Activated naive CD4-positive, alpha-beta T cell treated with anti-CD3 and anti-CD28 coated beads for 36 hours (primary cell): ENCODE measurements around the gene SLC16A3. TPM values are rescaled to one million over a fixed set of nuclear protein-coding genes. Genes with fewer than 3 reads are reported as not detected.
A peak's percentile ranks its signal among the peaks of the same experiment; 100 is the strongest.

Experiments used
- CTCF ChIA-PET: fragments of 350-600 bp; sonication (Branson Sonifier 250); formaldehyde crosslinking; loops from one replicate; lab custom pipeline; 2021; ENCODE audit warnings: antibody characterized with exemption; lab: Charles Lee
- DNase-seq: peaks from one replicate; pipeline ENCODE4 v3.0.0-alpha.2; 2020
- H3K27ac Mint-ChIP-seq: one replicate; pipeline ENCODE4 v1.8.0; 2021; ENCODE audit warnings: mild to moderate bottlenecking, mixed read lengths
- H3K27me3 Mint-ChIP-seq: one replicate; pipeline ENCODE4 v1.8.0; 2021; ENCODE audit warnings: low read depth, mixed read lengths
- H3K36me3 Mint-ChIP-seq: one replicate; pipeline ENCODE4 v1.8.0; 2021; ENCODE audit warnings: low read depth, mixed read lengths
- H3K4me1 Mint-ChIP-seq: one replicate; pipeline ENCODE4 v1.8.0; 2021; ENCODE audit warnings: low read depth, mixed read lengths
- H3K4me3 Mint-ChIP-seq: one replicate; pipeline ENCODE4 v1.8.0; 2021; ENCODE audit warnings: mild to moderate bottlenecking, moderate library complexity, mixed read lengths
- H3K9me3 Mint-ChIP-seq: one replicate; pipeline ENCODE4 v1.8.0; 2021; ENCODE audit warnings: mixed read lengths
- intact Hi-C: fragments of 100-400 bp; cut with micrococcal nuclease; formaldehyde crosslinking; loops from one replicate; pipeline ENCODE4 v1.15.1; 2023
- total RNA-seq, 2 experiments: library from RNA; stranded (reverse); gene quantifications; one replicate each; pipeline ENCODE4 v1.2.3, GENCODE V29; 2021

The SLC16A3 gene
- total RNA-seq, 2 experiments from 2014 or later, result 15.2 to 18.3 TPM

GRCh38 chr17:82273327-82274133, 44.7 kb downstream of the SLC16A3 start, which contains the start of gene CSNK1D:
CSNK1D (minus strand) TSS chr17:82273700; CDS start chr17:82273381, 319 bp downstream.
- no peaks in the 10 kb centered on the region for H3K9me3 Mint-ChIP-seq
- peak within 1 kb of the TSS; percentile 94 for H3K27ac Mint-ChIP-seq
- H3K27me3 Mint-ChIP-seq, result no peaks in the 10 kb centered on the region
- intact Hi-C loops, result loop anchor here (1.0 to 2.0 kb wide), 2 partner anchors 19 to 43 kb away; partner anchors contain the start of gene CD7
- peak within 1 kb of the TSS; percentile 81 for H3K4me3 Mint-ChIP-seq
- DNase-seq, result peak; percentile 93
- CTCF ChIA-PET, result no interaction called here
- H3K4me1 Mint-ChIP-seq, result peaks cover 39% of the 10 kb centered on the region
- H3K36me3 Mint-ChIP-seq, result peaks cover 32% of the 10 kb centered on the region

- H3K27ac Mint-ChIP-seq, result no peak overlapping the region
- H3K4me1 Mint-ChIP-seq, result peaks cover 32% of the 10 kb centered on the region
- H3K27me3 Mint-ChIP-seq, result no peaks in the 10 kb centered on the region
- DNase-seq, result no peak
- H3K4me3 Mint-ChIP-seq, result peak overlapping the region; percentile 81
- intact Hi-C loops, result no loop called here
- peaks cover 28% of the 10 kb centered on the region for H3K36me3 Mint-ChIP-seq
- CTCF ChIA-PET, result no interaction called here
- no peaks in the 10 kb centered on the region for H3K9me3 Mint-ChIP-seq
Observed at GRCh38 chr17:82274134-82275020, 45.5 kb downstream of the SLC16A3 start.

- Mint-ChIP-seq H3K36me3 (peaks cover 21% of the 10 kb centered on the region), H3K27ac (no peak overlapping the region)
- CTCF ChIA-PET, result no interaction called here
Observed at GRCh38 chr17:82275326-82275725, 46.5 kb downstream of the SLC16A3 start.

GRCh38 chr17:82276938-82277337, 48.1 kb downstream of the SLC16A3 start:
- intact Hi-C loops, result no loop called here
- H3K9me3 Mint-ChIP-seq, result no peaks in the 10 kb centered on the region
- no peak for DNase-seq
- CTCF ChIA-PET, result no interaction called here
- H3K4me1 Mint-ChIP-seq, result peaks cover 13% of the 10 kb centered on the region
- no peaks in the 10 kb centered on the region for H3K27me3 Mint-ChIP-seq
- H3K27ac Mint-ChIP-seq, result no peak overlapping the region
- peaks cover 7% of the 10 kb centered on the region for H3K36me3 Mint-ChIP-seq
- no peak overlapping the region for H3K4me3 Mint-ChIP-seq

More at GRCh38 chr17:82275326-82275725, 46.5 kb downstream of the SLC16A3 start:
- H3K4me3 Mint-ChIP-seq, result no peak overlapping the region
- no peaks in the 10 kb centered on the region for H3K27me3 Mint-ChIP-seq
- H3K4me1 Mint-ChIP-seq, result peaks cover 22% of the 10 kb centered on the region
- H3K9me3 Mint-ChIP-seq, result no peaks in the 10 kb centered on the region
- DNase-seq, result no peak
- intact Hi-C loops, result no loop called here

GRCh38 chr17:82277851-82278250, 49.0 kb downstream of the SLC16A3 start:
- no peak overlapping the region for H3K27ac Mint-ChIP-seq
- no peaks in the 10 kb centered on the region for H3K27me3 Mint-ChIP-seq
- peaks cover 6% of the 10 kb centered on the region for H3K4me1 Mint-ChIP-seq
- intact Hi-C loops, result no loop called here
- H3K9me3 Mint-ChIP-seq, result no peaks in the 10 kb centered on the region
- no peak for DNase-seq
- H3K36me3 Mint-ChIP-seq, result no peaks in the 10 kb centered on the region
- CTCF ChIA-PET, result no interaction called here
- no peak overlapping the region for H3K4me3 Mint-ChIP-seq

- Mint-ChIP-seq H3K27ac (no peak overlapping the region), H3K9me3 (no peaks in the 10 kb centered on the region), H3K4me1 (peaks cover 8% of the 10 kb centered on the region), H3K27me3 (no peaks in the 10 kb centered on the region), H3K4me3 (no peak overlapping the region), H3K36me3 (no peaks in the 10 kb centered on the region)
- CTCF ChIA-PET, result no interaction called here
- intact Hi-C loops, result no loop called here
- no peak for DNase-seq
Observed at GRCh38 chr17:82278308-82278707, 49.5 kb downstream of the SLC16A3 start.

GRCh38 chr17:82278786-82279391, 50.0 kb downstream of the SLC16A3 start:
- Mint-ChIP-seq H3K4me3 (no peak overlapping the region), H3K27me3 (no peaks in the 10 kb centered on the region), H3K36me3 (no peaks in the 10 kb centered on the region), H3K9me3 (no peaks in the 10 kb centered on the region), H3K4me1 (peaks cover 10% of the 10 kb centered on the region), H3K27ac (no peak overlapping the region)
- no peak for DNase-seq
- CTCF ChIA-PET, result interaction anchor here (0.6 kb wide), 2 partner anchors 94 to 258 kb away, joined by 3 to 6 read pairs; no protein-coding TSS in a partner anchor
- intact Hi-C loops, result no loop called here

GRCh38 chr17:82280537-82280936, 51.7 kb downstream of the SLC16A3 start:
- DNase-seq, result no peak
- Mint-ChIP-seq H3K27ac (no peak overlapping the region), H3K4me3 (no peak overlapping the region), H3K27me3 (no peaks in the 10 kb centered on the region), H3K9me3 (no peaks in the 10 kb centered on the region), H3K36me3 (no peaks in the 10 kb centered on the region), H3K4me1 (peaks cover 10% of the 10 kb centered on the region)
- intact Hi-C loops, result no loop called here
- CTCF ChIA-PET, result no interaction called here

GRCh38 chr17:82281076-82281475, 52.2 kb downstream of the SLC16A3 start:
- CTCF ChIA-PET, result no interaction called here
- H3K27me3 Mint-ChIP-seq, result no peaks in the 10 kb centered on the region

GRCh38 chr17:82281502-82282238, 52.8 kb downstream of the SLC16A3 start:
- no peaks in the 10 kb centered on the region for H3K36me3 Mint-ChIP-seq
- H3K4me1 Mint-ChIP-seq, result peaks cover 10% of the 10 kb centered on the region
- no peak overlapping the region for H3K4me3 Mint-ChIP-seq
- intact Hi-C loops, result no loop called here
- no peaks in the 10 kb centered on the region for H3K9me3 Mint-ChIP-seq
- H3K27me3 Mint-ChIP-seq, result no peaks in the 10 kb centered on the region
- no peak overlapping the region for H3K27ac Mint-ChIP-seq
- CTCF ChIA-PET, result no interaction called here
- DNase-seq, result no peak

More at GRCh38 chr17:82281076-82281475, 52.2 kb downstream of the SLC16A3 start:
- H3K36me3 Mint-ChIP-seq, result no peaks in the 10 kb centered on the region
- no peak overlapping the region for H3K4me3 Mint-ChIP-seq
- intact Hi-C loops, result no loop called here
- H3K9me3 Mint-ChIP-seq, result no peaks in the 10 kb centered on the region
- peaks cover 10% of the 10 kb centered on the region for H3K4me1 Mint-ChIP-seq
- DNase-seq, result no peak
- no peak overlapping the region for H3K27ac Mint-ChIP-seq

- Mint-ChIP-seq H3K27ac (no peak overlapping the region), H3K36me3 (no peaks in the 10 kb centered on the region), H3K9me3 (no peaks in the 10 kb centered on the region), H3K4me3 (no peak overlapping the region), H3K4me1 (peaks cover 12% of the 10 kb centered on the region), H3K27me3 (no peaks in the 10 kb centered on the region)
- no peak for DNase-seq
- CTCF ChIA-PET, result interaction anchor here (0.6 kb wide), 1 partner anchor 607 kb away, joined by 3 read pairs; no protein-coding TSS in a partner anchor
- intact Hi-C loops, result no loop called here
Observed at GRCh38 chr17:82282239-82283207, 53.7 kb downstream of the SLC16A3 start.
